Erythroblast (primary cell): ENCODE measurements around the gene CFAP300.

Experiments used
- GATA1 ChIP-seq: IDR thresholded peaks from 2 replicates; pipeline ENCODE4 v1.6.1; 2011; ENCODE audit warnings: low read depth, mild to moderate bottlenecking, control low read depth, low read length, moderate library complexity
- POLR2A ChIP-seq: IDR thresholded peaks from 2 replicates; pipeline ENCODE4 v1.6.1; 2011; ENCODE audit warnings: mild to moderate bottlenecking, low read length

- TF ChIP-seq POLR2A (no peak), GATA1 (no peak)
Observed at GRCh38 chr11:102111787-102112508, 64.7 kb downstream of the CFAP300 start.
